GM12878 (cell line): Measurements from ENCODE around the gene PCK2.

Experiments used
- EZH2 ChIP-seq: IDR thresholded peaks from 2 replicates; pipeline ENCODE4 v1.6.1; 2012; ENCODE audit warnings: low read depth, mild to moderate bottlenecking, control low read depth, inconsistent platforms, low read length, borderline replicate concordance; ENCODE audit not compliant: control insufficient read depth
- MYC ChIP-seq: IDR thresholded peaks from 2 replicates; pipeline ENCODE4 v1.6.1; 2011; ENCODE audit warnings: mild to moderate bottlenecking, low read length, moderate library complexity, inconsistent platforms; ENCODE audit not compliant: insufficient read depth, insufficient replicate concordance, insufficient read length, severe bottlenecking
- POLR2A ChIP-seq: IDR thresholded peaks from 2 replicates; pipeline ENCODE4 v1.6.1; 2011; ENCODE audit warnings: low read depth, mild to moderate bottlenecking, low read length
- RAD21 ChIP-seq: IDR thresholded peaks from 2 replicates; pipeline ENCODE4 v1.6.1; 2011; ENCODE audit warnings: mild to moderate bottlenecking, low read depth, low read length, moderate library complexity; ENCODE audit not compliant: insufficient read depth
- STAT3 ChIP-seq: IDR thresholded peaks from 2 replicates; pipeline ENCODE4 v1.6.1; 2011; ENCODE audit warnings: low read depth, low read length, improper control_type of control experiment
- SUZ12 ChIP-seq: fragments of 200-600 bp; sonication (generic); IDR thresholded peaks from one replicate; pipeline ENCODE4 v1.6.1; 2018; ENCODE audit warnings: antibody characterized with exemption, mild to moderate bottlenecking; ENCODE audit not compliant: unreplicated experiment
- TCF12 ChIP-seq: IDR thresholded peaks from 2 replicates; pipeline ENCODE4 v1.6.1; 2011; ENCODE audit warnings: low read depth, mild to moderate bottlenecking, low read length
- TF ChIP-seq, protein P1 (sequence below), 3 experiments: IDR thresholded peaks in 2 of 3; conservative IDR thresholded peaks in 1 of 3; 2 replicates each; pipeline ENCODE4 v1.5.1; 2011; ENCODE audit warnings: low read depth in 3 of 3, low read length in 3 of 3, mild to moderate bottlenecking in 3 of 3, control low read depth in 2 of 3, moderate library complexity in 2 of 3, inconsistent platforms in 1 of 3, mixed read lengths in 1 of 3; ENCODE audit not compliant: control insufficient read depth in 2 of 3, insufficient read depth in 1 of 3; ENCODE audit errors: extremely low read depth in 1 of 3
- TF ChIP-seq, protein P2 (sequence below): IDR thresholded peaks from 2 replicates; pipeline ENCODE4 v1.6.1; 2012; ENCODE audit warnings: low read length, inconsistent platforms

DNA sequence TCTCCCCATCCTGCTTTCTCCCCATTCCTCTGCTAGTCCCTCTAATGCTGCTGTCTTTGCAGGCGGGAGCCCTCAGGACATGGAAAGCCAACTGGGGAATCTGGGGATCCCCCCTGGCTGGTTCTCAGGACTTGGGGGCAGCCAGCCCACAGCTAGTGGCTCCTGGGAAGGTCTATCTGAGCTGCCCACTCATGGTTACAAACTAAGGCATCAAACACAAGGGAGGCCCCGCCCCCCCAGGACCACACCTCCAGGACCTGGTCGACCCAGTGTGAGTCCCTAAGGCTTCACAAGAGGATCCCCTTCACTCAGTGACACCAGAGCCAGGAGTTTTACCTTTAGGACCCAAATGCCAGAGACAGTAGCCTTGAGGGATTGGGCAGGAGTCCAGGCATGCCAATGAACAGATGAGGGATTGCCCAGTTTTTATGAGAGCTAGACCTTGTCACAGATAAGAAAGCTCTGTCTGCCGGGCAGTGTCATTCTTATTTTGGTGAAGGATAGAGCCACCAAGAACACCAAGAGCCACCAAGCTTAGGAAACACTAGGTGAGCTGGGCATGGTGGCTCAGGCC lies 30.8 kb upstream of the PCK2 start:
- no peak for TF ChIP-seq SUZ12
- TF ChIP-seq, protein P1, sequence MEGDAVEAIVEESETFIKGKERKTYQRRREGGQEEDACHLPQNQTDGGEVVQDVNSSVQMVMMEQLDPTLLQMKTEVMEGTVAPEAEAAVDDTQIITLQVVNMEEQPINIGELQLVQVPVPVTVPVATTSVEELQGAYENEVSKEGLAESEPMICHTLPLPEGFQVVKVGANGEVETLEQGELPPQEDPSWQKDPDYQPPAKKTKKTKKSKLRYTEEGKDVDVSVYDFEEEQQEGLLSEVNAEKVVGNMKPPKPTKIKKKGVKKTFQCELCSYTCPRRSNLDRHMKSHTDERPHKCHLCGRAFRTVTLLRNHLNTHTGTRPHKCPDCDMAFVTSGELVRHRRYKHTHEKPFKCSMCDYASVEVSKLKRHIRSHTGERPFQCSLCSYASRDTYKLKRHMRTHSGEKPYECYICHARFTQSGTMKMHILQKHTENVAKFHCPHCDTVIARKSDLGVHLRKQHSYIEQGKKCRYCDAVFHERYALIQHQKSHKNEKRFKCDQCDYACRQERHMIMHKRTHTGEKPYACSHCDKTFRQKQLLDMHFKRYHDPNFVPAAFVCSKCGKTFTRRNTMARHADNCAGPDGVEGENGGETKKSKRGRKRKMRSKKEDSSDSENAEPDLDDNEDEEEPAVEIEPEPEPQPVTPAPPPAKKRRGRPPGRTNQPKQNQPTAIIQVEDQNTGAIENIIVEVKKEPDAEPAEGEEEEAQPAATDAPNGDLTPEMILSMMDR (IDR thresholded peaks at IDR 0.05 in 2 of 3, conservative IDR thresholded peaks at IDR 0.05 in 1 of 3; ENCODE audit: control insufficient read depth in 2 of 3, extremely low read depth in 1 of 3, insufficient read depth in 1 of 3, low read depth in 3 of 3, low read length in 3 of 3) = no peak
- no peak for TF ChIP-seq RAD21
- TF ChIP-seq STAT3 = no peak
- no peak for TF ChIP-seq EZH2
- TF ChIP-seq POLR2A = no peak
- no peak for TF ChIP-seq MYC
- TF ChIP-seq, protein P2, sequence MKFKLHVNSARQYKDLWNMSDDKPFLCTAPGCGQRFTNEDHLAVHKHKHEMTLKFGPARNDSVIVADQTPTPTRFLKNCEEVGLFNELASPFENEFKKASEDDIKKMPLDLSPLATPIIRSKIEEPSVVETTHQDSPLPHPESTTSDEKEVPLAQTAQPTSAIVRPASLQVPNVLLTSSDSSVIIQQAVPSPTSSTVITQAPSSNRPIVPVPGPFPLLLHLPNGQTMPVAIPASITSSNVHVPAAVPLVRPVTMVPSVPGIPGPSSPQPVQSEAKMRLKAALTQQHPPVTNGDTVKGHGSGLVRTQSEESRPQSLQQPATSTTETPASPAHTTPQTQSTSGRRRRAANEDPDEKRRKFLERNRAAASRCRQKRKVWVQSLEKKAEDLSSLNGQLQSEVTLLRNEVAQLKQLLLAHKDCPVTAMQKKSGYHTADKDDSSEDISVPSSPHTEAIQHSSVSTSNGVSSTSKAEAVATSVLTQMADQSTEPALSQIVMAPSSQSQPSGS = no peak
- TF ChIP-seq TCF12 = no peak
